Suprapubic skin (tissue), 4 donors: Measurements from ENCODE around the gene MAP2. TPM values are rescaled to one million over a fixed set of nuclear protein-coding genes. Genes with fewer than 3 reads are reported as not detected.

ENCODE experiments used
- DNase-seq, 2 donors: peaks; one replicate each; pipeline ENCODE4 v3.0.0-alpha.2; 2019; ENCODE audit warnings: low spot score in 2 of 2
- H3K27ac ChIP-seq: fragments of 200-600 bp; sonication (generic); one replicate; pipeline ENCODE4 v1.5.1; 2019
- H3K27me3 ChIP-seq: fragments of 200-600 bp; sonication (generic); one replicate; pipeline ENCODE4 v1.5.1; 2019
- H3K36me3 ChIP-seq: fragments of 200-600 bp; sonication (generic); one replicate; pipeline ENCODE4 v1.5.1; 2019
- H3K4me1 ChIP-seq: fragments of 200-600 bp; sonication (generic); one replicate; pipeline ENCODE4 v1.5.1; 2019
- H3K4me3 ChIP-seq: fragments of 200-600 bp; sonication (generic); one replicate; pipeline ENCODE4 v1.5.1; 2019; ENCODE audit warnings: mild to moderate bottlenecking
- H3K9me3 ChIP-seq: fragments of 200-600 bp; sonication (generic); one replicate; pipeline ENCODE4 v1.5.1; 2019
- EP300 ChIP-seq: sonication (generic); formaldehyde crosslinking; IDR thresholded peaks from one replicate; pipeline ENCODE4 v1.6.1; 2017; ENCODE audit warnings: antibody characterized with exemption
- POLR2A ChIP-seq, 2 donors: fragments of 450-650 bp; IDR thresholded peaks; one replicate each; pipeline ENCODE4 v1.6.1; 2017; ENCODE audit warnings: antibody characterized with exemption in 2 of 2, mild to moderate bottlenecking in 2 of 2, moderate library complexity in 2 of 2
- POLR2AphosphoS5 ChIP-seq, 3 donors: sonication (generic); formaldehyde crosslinking; IDR thresholded peaks; one replicate each; pipeline ENCODE4 v1.6.1; 2017; ENCODE audit warnings: antibody characterized with exemption in 3 of 3
- WGBS: methylation state at CpG from one replicate; pipeline ENCODE4 v1.1.5; 2018; 5-methylcytosine and 5-hydroxymethylcytosine counted together
- total RNA-seq, 4 donors: library from RNA; depleted of rRNA; stranded (reverse); fragments of >200 nt; gene quantifications; one replicate each; pipeline ENCODE4 v1.1.0, GENCODE V29; 2016
- TF ChIP-seq, protein P1 (sequence below), 2 donors: fragments of 200-600 bp in 1 of 2; fragments of 450-650 bp in 1 of 2; sonication (generic) in 1 of 2; IDR thresholded peaks; one replicate each; pipeline ENCODE4 v1.5.1; 2016 to 2019; ENCODE audit warnings: antibody characterized with exemption in 2 of 2, mild to moderate bottlenecking in 1 of 2, moderate library complexity in 1 of 2

Gene MAP2
- total RNA-seq, 4 donors from 2014 or later = 42.0 to 54.5 (median 47.1) TPM

DNA sequence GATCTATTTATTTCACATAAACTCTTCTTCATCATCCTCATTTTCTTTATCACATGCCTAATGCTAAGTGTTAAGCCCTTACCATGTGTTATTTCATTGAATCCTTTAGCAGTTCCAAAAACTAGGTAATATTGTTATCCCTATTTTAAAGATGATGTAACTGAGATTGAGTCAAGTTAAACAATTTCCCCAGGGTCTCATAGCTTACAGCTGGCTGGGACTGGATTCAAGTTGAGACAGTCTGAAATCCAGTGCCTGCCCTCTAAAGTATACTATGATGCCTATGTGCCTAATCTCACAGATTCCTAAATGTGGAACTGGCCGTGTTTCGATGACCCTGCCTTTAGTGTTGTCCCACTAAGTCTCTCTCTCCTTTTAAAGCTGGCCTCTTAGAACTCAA is 108.5 kb downstream of the MAP2 start:
- WGBS = 81% methylated on average over 2 of the region's 2 CpGs
- H3K4me3 ChIP-seq = no peak overlapping the region
- no peaks in the 10 kb centered on the region for H3K9me3 ChIP-seq
- no peaks in the 10 kb centered on the region for H3K4me1 ChIP-seq
- no peak overlapping the region for H3K27ac ChIP-seq
- no peak for DNase-seq
- H3K27me3 ChIP-seq = no peaks in the 10 kb centered on the region
- no peaks in the 10 kb centered on the region for H3K36me3 ChIP-seq
- TF ChIP-seq POLR2AphosphoS5 (IDR thresholded peaks at IDR 0.05) = no peak
- TF ChIP-seq, protein P1, sequence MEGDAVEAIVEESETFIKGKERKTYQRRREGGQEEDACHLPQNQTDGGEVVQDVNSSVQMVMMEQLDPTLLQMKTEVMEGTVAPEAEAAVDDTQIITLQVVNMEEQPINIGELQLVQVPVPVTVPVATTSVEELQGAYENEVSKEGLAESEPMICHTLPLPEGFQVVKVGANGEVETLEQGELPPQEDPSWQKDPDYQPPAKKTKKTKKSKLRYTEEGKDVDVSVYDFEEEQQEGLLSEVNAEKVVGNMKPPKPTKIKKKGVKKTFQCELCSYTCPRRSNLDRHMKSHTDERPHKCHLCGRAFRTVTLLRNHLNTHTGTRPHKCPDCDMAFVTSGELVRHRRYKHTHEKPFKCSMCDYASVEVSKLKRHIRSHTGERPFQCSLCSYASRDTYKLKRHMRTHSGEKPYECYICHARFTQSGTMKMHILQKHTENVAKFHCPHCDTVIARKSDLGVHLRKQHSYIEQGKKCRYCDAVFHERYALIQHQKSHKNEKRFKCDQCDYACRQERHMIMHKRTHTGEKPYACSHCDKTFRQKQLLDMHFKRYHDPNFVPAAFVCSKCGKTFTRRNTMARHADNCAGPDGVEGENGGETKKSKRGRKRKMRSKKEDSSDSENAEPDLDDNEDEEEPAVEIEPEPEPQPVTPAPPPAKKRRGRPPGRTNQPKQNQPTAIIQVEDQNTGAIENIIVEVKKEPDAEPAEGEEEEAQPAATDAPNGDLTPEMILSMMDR (IDR thresholded peaks at IDR 0.05) = no peak

GRCh38 chr2:209533391-209533790 is 109.5 kb downstream of the MAP2 start:
- WGBS = 71% methylated on average over 3 of the region's 3 CpGs
- TF ChIP-seq POLR2AphosphoS5 (IDR thresholded peaks at IDR 0.05) (no peak), EP300 (no peak), POLR2A (IDR thresholded peaks at IDR 0.05) (no peak)
- TF ChIP-seq, protein P1 (IDR thresholded peaks at IDR 0.05) = no peak
- DNase-seq = no peak
- H3K27ac ChIP-seq = no peak overlapping the region
- H3K9me3 ChIP-seq = no peaks in the 10 kb centered on the region
- H3K4me3 ChIP-seq = no peak overlapping the region
- H3K36me3 ChIP-seq = no peaks in the 10 kb centered on the region
- no peaks in the 10 kb centered on the region for H3K4me1 ChIP-seq
- H3K27me3 ChIP-seq = no peaks in the 10 kb centered on the region

- H3K36me3 ChIP-seq = no peaks in the 10 kb centered on the region
- WGBS = 83% methylated on average over 2 of the region's 2 CpGs
- H3K27ac ChIP-seq = no peak overlapping the region
- no peaks in the 10 kb centered on the region for H3K9me3 ChIP-seq
- H3K27me3 ChIP-seq = no peaks in the 10 kb centered on the region
- H3K4me1 ChIP-seq = no peaks in the 10 kb centered on the region
- TF ChIP-seq EP300 (no peak), POLR2A (IDR thresholded peaks at IDR 0.05) (no peak), POLR2AphosphoS5 (IDR thresholded peaks at IDR 0.05) (no peak)
- TF ChIP-seq, protein P1 (IDR thresholded peaks at IDR 0.05) = no peak
- DNase-seq = no peak
- no peak overlapping the region for H3K4me3 ChIP-seq
Measured at GRCh38 chr2:209534228-209534627, 110.4 kb downstream of the MAP2 start.

DNA sequence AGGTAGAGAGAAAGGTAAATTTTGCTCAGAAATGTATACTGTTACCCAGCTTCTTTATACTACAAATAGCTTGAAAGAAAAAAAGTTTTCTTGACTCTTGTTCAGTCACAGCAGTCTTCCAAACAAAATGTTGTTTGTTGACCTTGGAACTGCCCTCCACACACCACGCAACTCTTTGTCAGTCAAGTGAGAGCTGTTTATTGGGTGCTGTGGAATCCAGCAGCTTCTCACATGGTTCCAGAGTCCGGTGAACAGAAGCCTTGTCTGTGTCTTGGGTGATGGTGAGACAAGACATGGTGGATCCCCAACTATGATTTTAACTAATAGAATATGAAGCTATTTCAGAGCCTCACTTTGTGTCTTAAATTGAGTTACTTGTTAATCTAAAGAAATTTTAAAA is 112.5 kb downstream of the MAP2 start:
- WGBS = 76% methylated on average over 2 of the region's 2 CpGs
- Histone ChIP-seq H3K27me3 (no peaks in the 10 kb centered on the region), H3K36me3 (no peaks in the 10 kb centered on the region), H3K27ac (no peak overlapping the region), H3K4me1 (no peaks in the 10 kb centered on the region), H3K9me3 (no peaks in the 10 kb centered on the region), H3K4me3 (no peak overlapping the region)
- no peak for DNase-seq
- TF ChIP-seq, protein P1 (IDR thresholded peaks at IDR 0.05) = no peak
- no peak for TF ChIP-seq POLR2A (IDR thresholded peaks at IDR 0.05)
- TF ChIP-seq EP300 = no peak
- TF ChIP-seq POLR2AphosphoS5 (IDR thresholded peaks at IDR 0.05) = no peak

- Histone ChIP-seq H3K36me3 (no peaks in the 10 kb centered on the region), H3K4me1 (no peaks in the 10 kb centered on the region), H3K4me3 (no peak overlapping the region), H3K9me3 (no peaks in the 10 kb centered on the region), H3K27ac (no peak overlapping the region), H3K27me3 (no peaks in the 10 kb centered on the region)
- no peak for DNase-seq
- TF ChIP-seq EP300 (no peak), POLR2AphosphoS5 (IDR thresholded peaks at IDR 0.05) (no peak), POLR2A (IDR thresholded peaks at IDR 0.05) (no peak)
- TF ChIP-seq, protein P1 (IDR thresholded peaks at IDR 0.05) = no peak
- WGBS = 63% methylated on average over 1 of the region's 1 CpG
Measured at GRCh38 chr2:209547726-209548125, 123.9 kb downstream of the MAP2 start.
